D721Med (cell line): ENCODE results near the gene SMC6.

ENCODE experiments used
- DNase-seq: peaks from one replicate; pipeline ENCODE4 v3.0.0; 2011; ENCODE audit warnings: low spot score; ENCODE audit not compliant: insufficient read length
- FAIRE-seq: peaks from 2 replicates; lab custom pipeline; 2011; peaks lifted over from hg19 to GRCh38; lab: Jason Lieb, UNC
- CTCF ChIP-seq: IDR thresholded peaks from 2 replicates; pipeline ENCODE4 v1.5.1; 2012; ENCODE audit warnings: mild to moderate bottlenecking, control low read depth; ENCODE audit not compliant: insufficient read depth; ENCODE audit errors: missing control alignments

SMC6 gene

GRCh38 chr2:17717666-17718065 is 35.9 kb downstream of the SMC6 start:
- DNase-seq, result no peak

GRCh38 chr2:17713291-17713690 is 40.3 kb downstream of the SMC6 start:
- DNase-seq (no peak), FAIRE-seq (no peak)
- TF ChIP-seq CTCF, result no peak

More at GRCh38 chr2:17717666-17718065, 35.9 kb downstream of the SMC6 start:
- FAIRE-seq, result no peak
- TF ChIP-seq CTCF, result no peak

- no peak for FAIRE-seq
- TF ChIP-seq CTCF, result no peak
- DNase-seq, result no peak
Measured at GRCh38 chr2:17710547-17711248, 42.9 kb downstream of the SMC6 start.

GRCh38 chr2:17709897-17710296 is 43.7 kb downstream of the SMC6 start:
- FAIRE-seq (no peak), DNase-seq (no peak)
- TF ChIP-seq CTCF, result no peak

- FAIRE-seq, result no peak
- DNase-seq, result no peak
- no peak for TF ChIP-seq CTCF
Measured at GRCh38 chr2:17708501-17708900, 45.1 kb downstream of the SMC6 start.

- no peak for TF ChIP-seq CTCF
- FAIRE-seq, result peak; percentile 75
- no peak for DNase-seq
Measured at GRCh38 chr2:17706845-17707244, 46.8 kb downstream of the SMC6 start.

- DNase-seq, result no peak
- FAIRE-seq, result no peak
- TF ChIP-seq CTCF, result no peak
Measured at GRCh38 chr2:17690776-17691175, 62.8 kb downstream of the SMC6 start.
